ENCODE data around the gene ITPKB.

ITPKB gene

DNA sequence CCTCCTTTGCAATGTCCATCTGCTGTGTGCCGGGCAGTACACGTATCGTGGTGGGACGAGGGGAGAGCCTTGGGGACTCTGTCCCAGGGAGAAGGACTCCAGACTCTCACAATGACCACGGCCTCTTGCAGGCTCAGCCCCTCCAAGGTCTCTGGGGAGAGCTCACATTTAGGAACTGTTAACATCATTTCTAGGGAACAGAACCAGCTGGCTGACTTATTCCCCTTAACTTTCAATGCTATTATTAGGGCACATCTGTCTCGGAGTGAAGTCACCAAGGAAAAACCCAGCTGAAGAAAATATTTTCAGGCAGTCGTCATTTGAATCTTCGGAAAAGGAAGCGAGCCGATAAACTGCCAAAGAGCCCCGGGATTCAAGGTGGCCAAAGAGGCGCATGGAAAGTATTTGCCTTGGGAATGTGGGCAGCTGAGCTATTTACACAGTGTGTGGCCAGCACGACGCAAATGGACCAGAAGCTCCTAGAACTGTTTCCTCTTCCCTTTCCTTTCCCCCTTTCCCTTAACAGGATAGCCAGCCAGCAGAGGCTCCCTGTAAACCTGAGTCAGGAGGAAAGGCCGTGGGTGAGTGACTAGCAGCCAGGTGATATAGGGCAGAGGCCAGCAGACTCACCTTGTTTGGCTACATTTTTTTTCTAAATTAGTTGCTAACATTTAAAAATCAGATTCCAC lies 74.5 kb downstream of the ITPKB start:
- in situ Hi-C loops (cut with HindIII; ENCODE audit: low sequenced_read_pairs), result no loop called here
- no peak for TF ChIP-seq CTCF (IDR thresholded peaks at IDR 0.05; ENCODE audit: low read depth, low read length, missing control alignments)
- H3K4me3 ChIP-seq (ENCODE audit: low read depth, low read length), result no peak overlapping the region
- DNase-seq (ENCODE audit: low read depth), result peak; percentile 84

GRCh38 chr1:226663327-226663704 lies 75.8 kb downstream of the ITPKB start:
- in situ Hi-C loops (cut with HindIII; ENCODE audit: low sequenced_read_pairs), result no loop called here
- DNase-seq (ENCODE audit: low read depth), result no peak
- TF ChIP-seq CTCF (IDR thresholded peaks at IDR 0.05; ENCODE audit: low read depth, low read length, missing control alignments), result no peak
- H3K4me3 ChIP-seq (ENCODE audit: low read depth, low read length), result no peak overlapping the region

- TF ChIP-seq CTCF (IDR thresholded peaks at IDR 0.05; ENCODE audit: low read depth, low read length, missing control alignments), result no peak
Observed at GRCh38 chr1:226662642-226663326, 76.3 kb downstream of the ITPKB start.

GRCh38 chr1:226661965-226662364 lies 77.1 kb downstream of the ITPKB start:
- H3K4me3 ChIP-seq (ENCODE audit: low read depth, low read length), result no peak overlapping the region
- peak; percentile 11 for TF ChIP-seq CTCF (IDR thresholded peaks at IDR 0.05; ENCODE audit: low read depth, low read length, missing control alignments)
- no peak for DNase-seq (ENCODE audit: low read depth)
- in situ Hi-C loops (cut with HindIII; ENCODE audit: low sequenced_read_pairs), result no loop called here

More at GRCh38 chr1:226662642-226663326, 76.3 kb downstream of the ITPKB start:
- DNase-seq (ENCODE audit: low read depth), result peak; percentile 84
- in situ Hi-C loops (cut with HindIII; ENCODE audit: low sequenced_read_pairs), result no loop called here
- H3K4me3 ChIP-seq (ENCODE audit: low read depth, low read length), result no peak overlapping the region

DNA sequence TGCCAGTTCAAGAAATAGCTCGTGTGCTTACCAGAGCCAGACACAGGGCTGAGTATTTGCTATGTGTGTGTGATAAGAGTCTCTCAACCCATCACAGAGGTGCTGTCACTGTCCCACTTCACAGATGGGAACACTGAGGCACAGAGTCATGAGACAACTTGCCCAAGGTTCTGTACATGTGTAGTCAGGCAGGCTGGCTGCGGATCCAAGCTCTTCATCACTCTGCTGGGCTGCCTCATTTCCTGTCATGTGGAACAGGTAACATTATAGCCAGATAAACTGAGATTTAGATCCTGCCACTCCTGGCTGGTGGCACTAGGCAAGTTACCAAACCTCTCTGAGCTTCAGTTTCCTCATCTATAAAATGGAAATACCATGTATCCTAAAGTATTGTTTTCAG lies 77.8 kb downstream of the ITPKB start:
- in situ Hi-C loops (cut with HindIII; ENCODE audit: low sequenced_read_pairs), result no loop called here

More for the DNA sequence above, 77.8 kb downstream of the ITPKB start:
- DNase-seq (ENCODE audit: low read depth), result no peak
- H3K4me3 ChIP-seq (ENCODE audit: low read depth, low read length), result no peak overlapping the region
- TF ChIP-seq CTCF (IDR thresholded peaks at IDR 0.05; ENCODE audit: low read depth, low read length, missing control alignments), result no peak
